ENCODE data around the gene DNAH2.
A peak's percentile ranks its signal among the peaks of the same experiment; 100 is the strongest.

DNAH2 gene

GRCh38 chr17:7677388-7678067 is 40.0 kb upstream of the DNAH2 start:
- Histone ChIP-seq H3K9ac (ENCODE audit: low read length) (no peak overlapping the region), H2BK15ac (replicated peaks; ENCODE audit: low read depth) (no peak overlapping the region), H3K79me2 (ENCODE audit: control insufficient read depth, insufficient read depth, low read length) (peaks cover 6% of the 10 kb centered on the region), H3K4ac (ENCODE audit: low read depth, low read length) (no peak overlapping the region), H4K5ac (ENCODE audit: low read length) (no peak overlapping the region), H3K56ac (ENCODE audit: low read length) (peak overlapping the region; percentile 70), H3K18ac (ENCODE audit: low read length) (peak overlapping the region; percentile 32), H3K4me3 (ENCODE audit: low read length) (no peak overlapping the region), H3K4me2 (ENCODE audit: low read length) (no peak overlapping the region), H3K36me3 (ENCODE audit: control insufficient read depth, insufficient read depth, low read length) (peaks cover 7% of the 10 kb centered on the region), H4K8ac (ENCODE audit: low read depth, low read length) (peak overlapping the region; percentile 95), H3K4me1 (ENCODE audit: control insufficient read depth, low read depth, low read length) (peaks cover 6% of the 10 kb centered on the region), H2BK120ac (ENCODE audit: low read depth, low read length) (no peak overlapping the region), H3K27ac (ENCODE audit: low read depth, low read length) (peak overlapping the region; percentile 53), H2BK5ac (ENCODE audit: low read length) (no peak overlapping the region), H3K23ac (ENCODE audit: low read length) (no peak overlapping the region), H3K27me3 (ENCODE audit: insufficient read depth, low read length, poor library complexity) (no peaks in the 10 kb centered on the region), H3K79me1 (ENCODE audit: low read length) (peaks cover 5% of the 10 kb centered on the region), H2AK5ac (ENCODE audit: low read length) (no peak overlapping the region)
- DNase-seq, result peak; percentile 49
- WGBS (ENCODE audit: extremely low coverage, insufficient coverage, low lambda C conversion rate), result no CpG with 5 or more reads among the region's 10 CpGs

GRCh38 chr17:7684851-7685532 is 32.6 kb upstream of the DNAH2 start:
- H3K4ac ChIP-seq (ENCODE audit: low read depth, low read length), result no peak overlapping the region
- no peak overlapping the region for H2BK120ac ChIP-seq (ENCODE audit: low read depth, low read length)
- H3K27ac ChIP-seq (ENCODE audit: low read depth, low read length), result no peak overlapping the region
- peaks cover 3% of the 10 kb centered on the region for H3K4me1 ChIP-seq (ENCODE audit: control insufficient read depth, low read depth, low read length)
- no peak overlapping the region for H3K18ac ChIP-seq (ENCODE audit: low read length)
- no peaks in the 10 kb centered on the region for H3K36me3 ChIP-seq (ENCODE audit: control insufficient read depth, insufficient read depth, low read length)
- no CpG with 5 or more reads among the region's 15 CpGs for WGBS (ENCODE audit: extremely low coverage, insufficient coverage, low lambda C conversion rate)
- no peak for DNase-seq
- peak overlapping the region; percentile 84 for H3K56ac ChIP-seq (ENCODE audit: low read length)
- no peak overlapping the region for H2BK15ac ChIP-seq (replicated peaks; ENCODE audit: low read depth)
- no peak overlapping the region for H4K8ac ChIP-seq (ENCODE audit: low read depth, low read length)
- H3K23ac ChIP-seq (ENCODE audit: low read length), result no peak overlapping the region
- peaks cover 41% of the 10 kb centered on the region for H3K79me2 ChIP-seq (ENCODE audit: control insufficient read depth, insufficient read depth, low read length)
- H3K4me2 ChIP-seq (ENCODE audit: low read length), result peak overlapping the region; percentile 2
- H3K4me3 ChIP-seq (ENCODE audit: low read length), result no peak overlapping the region
- no peaks in the 10 kb centered on the region for H3K27me3 ChIP-seq (ENCODE audit: insufficient read depth, low read length, poor library complexity)
- no peak overlapping the region for H4K5ac ChIP-seq (ENCODE audit: low read length)
- H3K9ac ChIP-seq (ENCODE audit: low read length), result peak overlapping the region; percentile 70
- no peak overlapping the region for H2AK5ac ChIP-seq (ENCODE audit: low read length)
- H2BK5ac ChIP-seq (ENCODE audit: low read length), result no peak overlapping the region
- H3K79me1 ChIP-seq (ENCODE audit: low read length), result peaks cover 5% of the 10 kb centered on the region

GRCh38 chr17:7685533-7686221 is 31.9 kb upstream of the DNAH2 start:
- no peak overlapping the region for H2BK120ac ChIP-seq (ENCODE audit: low read depth, low read length)
- H2BK15ac ChIP-seq (replicated peaks; ENCODE audit: low read depth), result no peak overlapping the region
- DNase-seq, result peak; percentile 97
- no CpG with 5 or more reads among the region's 44 CpGs for WGBS (ENCODE audit: extremely low coverage, insufficient coverage, low lambda C conversion rate)
- H2BK5ac ChIP-seq (ENCODE audit: low read length), result no peak overlapping the region
- H4K5ac ChIP-seq (ENCODE audit: low read length), result no peak overlapping the region
- no peaks in the 10 kb centered on the region for H3K27me3 ChIP-seq (ENCODE audit: insufficient read depth, low read length, poor library complexity)
- H4K8ac ChIP-seq (ENCODE audit: low read depth, low read length), result no peak overlapping the region
- peaks cover 3% of the 10 kb centered on the region for H3K4me1 ChIP-seq (ENCODE audit: control insufficient read depth, low read depth, low read length)
- peak overlapping the region; percentile 18 for H3K18ac ChIP-seq (ENCODE audit: low read length)
- H3K23ac ChIP-seq (ENCODE audit: low read length), result no peak overlapping the region
- no peak overlapping the region for H2AK5ac ChIP-seq (ENCODE audit: low read length)
- peak overlapping the region; percentile 73 for H3K4me2 ChIP-seq (ENCODE audit: low read length)
- H3K9ac ChIP-seq (ENCODE audit: low read length), result peak overlapping the region; percentile 92
- peaks cover 5% of the 10 kb centered on the region for H3K79me1 ChIP-seq (ENCODE audit: low read length)
- peak overlapping the region; percentile 84 for H3K56ac ChIP-seq (ENCODE audit: low read length)
- no peaks in the 10 kb centered on the region for H3K36me3 ChIP-seq (ENCODE audit: control insufficient read depth, insufficient read depth, low read length)
- H3K4ac ChIP-seq (ENCODE audit: low read depth, low read length), result no peak overlapping the region
- peak overlapping the region; percentile 30 for H3K27ac ChIP-seq (ENCODE audit: low read depth, low read length)
- peak overlapping the region; percentile 98 for H3K4me3 ChIP-seq (ENCODE audit: low read length)
- H3K79me2 ChIP-seq (ENCODE audit: control insufficient read depth, insufficient read depth, low read length), result peaks cover 41% of the 10 kb centered on the region

- DNase-seq, result peak; percentile 93
Observed at GRCh38 chr17:7686222-7687071, 31.1 kb upstream of the DNAH2 start.

GRCh38 chr17:7687072-7687907 is 30.3 kb upstream of the DNAH2 start, which contains the start of gene TP53:
Gene TP53 (minus strand): TSS chr17:7687490. CDS start chr17:7676594, 10,896 bp downstream.
- Histone ChIP-seq H3K79me1 (ENCODE audit: low read length) (peaks cover 5% of the 10 kb centered on the region), H3K4me3 (ENCODE audit: low read length) (peak within 1 kb of the TSS; percentile 98), H2BK15ac (replicated peaks; ENCODE audit: low read depth) (no peak within 1 kb of the TSS), H3K4me1 (ENCODE audit: control insufficient read depth, low read depth, low read length) (peaks cover 3% of the 10 kb centered on the region), H3K36me3 (ENCODE audit: control insufficient read depth, insufficient read depth, low read length) (no peaks in the 10 kb centered on the region), H3K23ac (ENCODE audit: low read length) (no peak within 1 kb of the TSS), H3K4ac (ENCODE audit: low read depth, low read length) (peak within 1 kb of the TSS; percentile 99), H4K5ac (ENCODE audit: low read length) (peak within 1 kb of the TSS; percentile 21), H3K27ac (ENCODE audit: low read depth, low read length) (peak within 1 kb of the TSS; percentile 89), H2BK120ac (ENCODE audit: low read depth, low read length) (peak within 1 kb of the TSS; percentile 29), H3K79me2 (ENCODE audit: control insufficient read depth, insufficient read depth, low read length) (peaks cover 41% of the 10 kb centered on the region), H4K8ac (ENCODE audit: low read depth, low read length) (no peak within 1 kb of the TSS), H3K56ac (ENCODE audit: low read length) (peak within 1 kb of the TSS; percentile 91), H2AK5ac (ENCODE audit: low read length) (peak within 1 kb of the TSS; percentile 94), H3K18ac (ENCODE audit: low read length) (peak within 1 kb of the TSS; percentile 77), H3K9ac (ENCODE audit: low read length) (peak within 1 kb of the TSS; percentile 92), H3K4me2 (ENCODE audit: low read length) (peak within 1 kb of the TSS; percentile 75), H2BK5ac (ENCODE audit: low read length) (peak within 1 kb of the TSS; percentile 94), H3K27me3 (ENCODE audit: insufficient read depth, low read length, poor library complexity) (no peaks in the 10 kb centered on the region)
- peak; percentile 98 for DNase-seq
- 100% methylated on average over 1 of the region's 30 CpGs for WGBS (ENCODE audit: extremely low coverage, insufficient coverage, low lambda C conversion rate)

More at GRCh38 chr17:7686222-7687071, 31.1 kb upstream of the DNAH2 start:
- H2BK5ac ChIP-seq (ENCODE audit: low read length), result peak overlapping the region; percentile 94
- no peaks in the 10 kb centered on the region for H3K27me3 ChIP-seq (ENCODE audit: insufficient read depth, low read length, poor library complexity)
- H2BK15ac ChIP-seq (replicated peaks; ENCODE audit: low read depth), result no peak overlapping the region
- peak overlapping the region; percentile 99 for H3K4ac ChIP-seq (ENCODE audit: low read depth, low read length)
- WGBS (ENCODE audit: extremely low coverage, insufficient coverage, low lambda C conversion rate), result no CpG with 5 or more reads among the region's 30 CpGs
- H3K9ac ChIP-seq (ENCODE audit: low read length), result peak overlapping the region; percentile 92
- H3K79me2 ChIP-seq (ENCODE audit: control insufficient read depth, insufficient read depth, low read length), result peaks cover 41% of the 10 kb centered on the region
- no peaks in the 10 kb centered on the region for H3K36me3 ChIP-seq (ENCODE audit: control insufficient read depth, insufficient read depth, low read length)
- H3K79me1 ChIP-seq (ENCODE audit: low read length), result peaks cover 5% of the 10 kb centered on the region
- H3K4me3 ChIP-seq (ENCODE audit: low read length), result peak overlapping the region; percentile 98
- H3K23ac ChIP-seq (ENCODE audit: low read length), result no peak overlapping the region
- peak overlapping the region; percentile 77 for H3K18ac ChIP-seq (ENCODE audit: low read length)
- H2BK120ac ChIP-seq (ENCODE audit: low read depth, low read length), result peak overlapping the region; percentile 29
- H4K8ac ChIP-seq (ENCODE audit: low read depth, low read length), result no peak overlapping the region
- peak overlapping the region; percentile 91 for H3K56ac ChIP-seq (ENCODE audit: low read length)
- H4K5ac ChIP-seq (ENCODE audit: low read length), result peak overlapping the region; percentile 7
- peaks cover 3% of the 10 kb centered on the region for H3K4me1 ChIP-seq (ENCODE audit: control insufficient read depth, low read depth, low read length)
- H3K4me2 ChIP-seq (ENCODE audit: low read length), result peak overlapping the region; percentile 54
- H3K27ac ChIP-seq (ENCODE audit: low read depth, low read length), result peak overlapping the region; percentile 89
- H2AK5ac ChIP-seq (ENCODE audit: low read length), result peak overlapping the region; percentile 94
